ENCODE results near the gene SLC2A4RG. TPM values are rescaled to one million over a fixed set of nuclear protein-coding genes. Genes with fewer than 3 reads are reported as not detected.

Gene SLC2A4RG
- total RNA-seq, 1 experiment from 2014 or later = 121 TPM

DNA sequence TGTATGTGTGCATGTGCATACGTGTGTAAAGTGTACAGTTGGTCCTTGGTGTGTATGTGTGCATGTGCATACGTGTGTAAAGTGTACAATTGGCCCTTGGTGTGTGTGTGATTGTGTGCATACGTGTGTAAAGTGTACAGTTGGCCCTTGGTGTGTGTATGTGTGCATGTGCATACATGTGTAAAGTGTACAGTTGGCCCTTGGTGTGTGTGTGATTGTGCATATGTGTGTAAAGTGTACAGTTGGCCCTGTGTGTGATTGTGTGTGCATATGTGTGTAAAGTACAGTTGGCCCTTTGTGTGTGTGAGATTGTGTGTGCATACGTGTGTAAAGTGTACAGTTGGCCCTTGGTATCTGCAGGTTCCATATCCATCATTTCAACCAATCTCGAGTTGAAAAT is 8.2 kb upstream of the SLC2A4RG start:
- TF ChIP-seq SRF (IDR thresholded peaks at IDR 0.05; ENCODE audit: low read depth) (no peak), ZFX (IDR thresholded peaks at IDR 0.05) (no peak), SIN3A (IDR thresholded peaks at IDR 0.05; ENCODE audit: low read depth) (no peak), POLR2A (IDR thresholded peaks at IDR 0.05; ENCODE audit: borderline replicate concordance, extremely low read depth, insufficient read depth, insufficient read length) (no peak), RAD21 (IDR thresholded peaks at IDR 0.05; ENCODE audit: low read depth) (no peak), JUND (IDR thresholded peaks at IDR 0.05) (no peak), POLR2AphosphoS5 (IDR thresholded peaks at IDR 0.05; ENCODE audit: low read depth, low read length) (no peak), EGR1 (IDR thresholded peaks at IDR 0.05; ENCODE audit: low read depth) (no peak), EZH2phosphoT487 (IDR thresholded peaks at IDR 0.05; ENCODE audit: borderline replicate concordance) (no peak), EZH2 (IDR thresholded peaks at IDR 0.05) (no peak), ELF1 (IDR thresholded peaks at IDR 0.05; ENCODE audit: borderline replicate concordance, low read depth) (no peak), TCF7L2 (IDR thresholded peaks at IDR 0.05; ENCODE audit: borderline replicate concordance, extremely low read depth, insufficient read depth, insufficient read length) (no peak), SP1 (IDR thresholded peaks at IDR 0.05; ENCODE audit: low read depth) (no peak), YY1 (IDR thresholded peaks at IDR 0.05; ENCODE audit: extremely low read depth, insufficient replicate concordance, low read depth, low read length) (no peak), CBX3 (IDR thresholded peaks at IDR 0.05; ENCODE audit: low read depth) (no peak)
- TF ChIP-seq, protein P1, sequence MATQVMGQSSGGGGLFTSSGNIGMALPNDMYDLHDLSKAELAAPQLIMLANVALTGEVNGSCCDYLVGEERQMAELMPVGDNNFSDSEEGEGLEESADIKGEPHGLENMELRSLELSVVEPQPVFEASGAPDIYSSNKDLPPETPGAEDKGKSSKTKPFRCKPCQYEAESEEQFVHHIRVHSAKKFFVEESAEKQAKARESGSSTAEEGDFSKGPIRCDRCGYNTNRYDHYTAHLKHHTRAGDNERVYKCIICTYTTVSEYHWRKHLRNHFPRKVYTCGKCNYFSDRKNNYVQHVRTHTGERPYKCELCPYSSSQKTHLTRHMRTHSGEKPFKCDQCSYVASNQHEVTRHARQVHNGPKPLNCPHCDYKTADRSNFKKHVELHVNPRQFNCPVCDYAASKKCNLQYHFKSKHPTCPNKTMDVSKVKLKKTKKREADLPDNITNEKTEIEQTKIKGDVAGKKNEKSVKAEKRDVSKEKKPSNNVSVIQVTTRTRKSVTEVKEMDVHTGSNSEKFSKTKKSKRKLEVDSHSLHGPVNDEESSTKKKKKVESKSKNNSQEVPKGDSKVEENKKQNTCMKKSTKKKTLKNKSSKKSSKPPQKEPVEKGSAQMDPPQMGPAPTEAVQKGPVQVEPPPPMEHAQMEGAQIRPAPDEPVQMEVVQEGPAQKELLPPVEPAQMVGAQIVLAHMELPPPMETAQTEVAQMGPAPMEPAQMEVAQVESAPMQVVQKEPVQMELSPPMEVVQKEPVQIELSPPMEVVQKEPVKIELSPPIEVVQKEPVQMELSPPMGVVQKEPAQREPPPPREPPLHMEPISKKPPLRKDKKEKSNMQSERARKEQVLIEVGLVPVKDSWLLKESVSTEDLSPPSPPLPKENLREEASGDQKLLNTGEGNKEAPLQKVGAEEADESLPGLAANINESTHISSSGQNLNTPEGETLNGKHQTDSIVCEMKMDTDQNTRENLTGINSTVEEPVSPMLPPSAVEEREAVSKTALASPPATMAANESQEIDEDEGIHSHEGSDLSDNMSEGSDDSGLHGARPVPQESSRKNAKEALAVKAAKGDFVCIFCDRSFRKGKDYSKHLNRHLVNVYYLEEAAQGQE (IDR thresholded peaks at IDR 0.05; ENCODE audit: low read depth) = no peak
- TF ChIP-seq, protein P2, sequence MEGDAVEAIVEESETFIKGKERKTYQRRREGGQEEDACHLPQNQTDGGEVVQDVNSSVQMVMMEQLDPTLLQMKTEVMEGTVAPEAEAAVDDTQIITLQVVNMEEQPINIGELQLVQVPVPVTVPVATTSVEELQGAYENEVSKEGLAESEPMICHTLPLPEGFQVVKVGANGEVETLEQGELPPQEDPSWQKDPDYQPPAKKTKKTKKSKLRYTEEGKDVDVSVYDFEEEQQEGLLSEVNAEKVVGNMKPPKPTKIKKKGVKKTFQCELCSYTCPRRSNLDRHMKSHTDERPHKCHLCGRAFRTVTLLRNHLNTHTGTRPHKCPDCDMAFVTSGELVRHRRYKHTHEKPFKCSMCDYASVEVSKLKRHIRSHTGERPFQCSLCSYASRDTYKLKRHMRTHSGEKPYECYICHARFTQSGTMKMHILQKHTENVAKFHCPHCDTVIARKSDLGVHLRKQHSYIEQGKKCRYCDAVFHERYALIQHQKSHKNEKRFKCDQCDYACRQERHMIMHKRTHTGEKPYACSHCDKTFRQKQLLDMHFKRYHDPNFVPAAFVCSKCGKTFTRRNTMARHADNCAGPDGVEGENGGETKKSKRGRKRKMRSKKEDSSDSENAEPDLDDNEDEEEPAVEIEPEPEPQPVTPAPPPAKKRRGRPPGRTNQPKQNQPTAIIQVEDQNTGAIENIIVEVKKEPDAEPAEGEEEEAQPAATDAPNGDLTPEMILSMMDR (IDR thresholded peaks at IDR 0.05 in 2 of 3, conservative IDR thresholded peaks at IDR 0.05 in 1 of 3; ENCODE audit: borderline replicate concordance in 1 of 3, insufficient read depth in 1 of 3, low read depth in 2 of 3, low read length in 2 of 3) = no peak
- TF ChIP-seq, protein P3, sequence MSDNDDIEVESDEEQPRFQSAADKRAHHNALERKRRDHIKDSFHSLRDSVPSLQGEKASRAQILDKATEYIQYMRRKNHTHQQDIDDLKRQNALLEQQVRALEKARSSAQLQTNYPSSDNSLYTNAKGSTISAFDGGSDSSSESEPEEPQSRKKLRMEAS (IDR thresholded peaks at IDR 0.05) = no peak

More for the DNA sequence above, 8.2 kb upstream of the SLC2A4RG start:
- H3K36me3 ChIP-seq (ENCODE audit: control insufficient read depth in 1 of 2, insufficient read depth in 2 of 2, low read length in 2 of 2) = peaks cover 0 to 23% of the 10 kb centered on the region in 2 experiments; a peak in 2 of 4 replicates
- intact Hi-C loops (cut with micrococcal nuclease) = loop anchor here (10.0 kb wide), 1 partner anchor 133 kb away; the partner anchor contains the start of genes ABHD16B and TPD52L2
- ChIA-PET CTCF (no interaction called here), RAD21 (ENCODE audit: low non-redundant PET in 1 of 2, low total read pairs in 2 of 2, uncharacterized antibody in 2 of 2, unreplicated experiment in 2 of 2) (no interaction called here), POLR2A (no interaction called here)
- H2AFZ ChIP-seq (ENCODE audit: low read depth, low read length, poor library complexity, severe bottlenecking) = no peak overlapping the region
- H3K27ac ChIP-seq (ENCODE audit: low read depth, low read length) = no peak overlapping the region
- peaks cover 72% of the 10 kb centered on the region for H3K79me2 ChIP-seq (ENCODE audit: insufficient read depth, low read length)
- DNase-seq (ENCODE audit: low read depth, low spot score) = no peak
- H3K9me3 ChIP-seq (ENCODE audit: control insufficient read depth in 1 of 2, insufficient read depth in 1 of 2, low read depth in 1 of 2, low read length in 2 of 2) = no peaks in the 10 kb centered on the region
- H3K9me2 ChIP-seq (ENCODE audit: insufficient read depth) = no peaks in the 10 kb centered on the region
- BruUV-seq (replicated peaks) = no TSS peak
- peaks cover 3 to 11% of the 10 kb centered on the region in 2 experiments; a peak in 3 of 4 replicates for H3K4me1 ChIP-seq (ENCODE audit: control insufficient read depth in 1 of 2, insufficient read depth in 2 of 2, low read length in 2 of 2)
- no peak overlapping the region for H3K4me3 ChIP-seq (replicated peaks in 1 of 2; ENCODE audit: low read depth in 1 of 2, low read length in 2 of 2)
- H3K27me3 ChIP-seq (ENCODE audit: insufficient read depth, low read length) = no peaks in the 10 kb centered on the region
- ATAC-seq = no peak
- H3K4me2 ChIP-seq (ENCODE audit: low read length) = no peak overlapping the region
- no peak overlapping the region for H3K9ac ChIP-seq (ENCODE audit: low read length)
- H4K20me1 ChIP-seq (ENCODE audit: insufficient read depth) = no peaks in the 10 kb centered on the region

Data from HCT116 (cell line).